Skeletal muscle satellite cell (primary cell): Measurements from ENCODE around the gene SLC6A3.

Source experiments
- H3K27me3 ChIP-seq: 2 replicates; pipeline ENCODE4 v1.7.0; 2013; ENCODE audit warnings: low read length; ENCODE audit not compliant: control insufficient read depth, insufficient read depth
- H3K36me3 ChIP-seq: 2 replicates; pipeline ENCODE4 v1.7.0; 2013; ENCODE audit warnings: mild to moderate bottlenecking, control low read depth, low read length; ENCODE audit not compliant: insufficient read depth
- H3K4me1 ChIP-seq: 2 replicates; pipeline ENCODE4 v1.7.0; 2013; ENCODE audit warnings: low read length; ENCODE audit not compliant: control insufficient read depth, insufficient read depth
- H3K4me2 ChIP-seq: 2 replicates; pipeline ENCODE4 v1.7.0; 2013; ENCODE audit warnings: mild to moderate bottlenecking, low read length
- H3K4me3 ChIP-seq: 2 replicates; pipeline ENCODE4 v1.7.0; 2013; ENCODE audit warnings: low read length
- H3K9ac ChIP-seq: 2 replicates; pipeline ENCODE4 v1.7.0; 2013; ENCODE audit warnings: mild to moderate bottlenecking, low read depth, low read length, moderate library complexity
- H3K9me3 ChIP-seq: replicated peaks from 2 replicates; pipeline ENCODE4 v1.7.0; 2013; ENCODE audit warnings: mild to moderate bottlenecking, control low read depth, low read length

SLC6A3 gene

GRCh38 chr5:1420211-1421195 lies 24.7 kb downstream of the SLC6A3 start:
- peaks cover 8% of the 10 kb centered on the region for H3K27me3 ChIP-seq
- H3K4me1 ChIP-seq, result peaks cover 3% of the 10 kb centered on the region
- no peak overlapping the region for H3K4me3 ChIP-seq
- peak overlapping the region; percentile 55 for H3K4me2 ChIP-seq
- no peaks in the 10 kb centered on the region for H3K36me3 ChIP-seq
- H3K9ac ChIP-seq, result no peak overlapping the region
- H3K9me3 ChIP-seq, result no peaks in the 10 kb centered on the region

GRCh38 chr5:1419476-1420210 lies 25.6 kb downstream of the SLC6A3 start:
- H3K4me2 ChIP-seq, result no peak overlapping the region
- H3K36me3 ChIP-seq, result no peaks in the 10 kb centered on the region
- H3K27me3 ChIP-seq, result peaks cover 11% of the 10 kb centered on the region
- H3K4me3 ChIP-seq, result no peak overlapping the region
- no peaks in the 10 kb centered on the region for H3K9me3 ChIP-seq
- peaks cover 3% of the 10 kb centered on the region for H3K4me1 ChIP-seq
- H3K9ac ChIP-seq, result no peak overlapping the region

- Histone ChIP-seq H3K36me3 (no peaks in the 10 kb centered on the region), H3K4me2 (no peak overlapping the region), H3K9me3 (no peaks in the 10 kb centered on the region), H3K9ac (no peak overlapping the region), H3K27me3 (peaks cover 15% of the 10 kb centered on the region), H3K4me3 (no peak overlapping the region), H3K4me1 (peaks cover 3% of the 10 kb centered on the region)
Observed at GRCh38 chr5:1418921-1419280, 26.3 kb downstream of the SLC6A3 start.

GRCh38 chr5:1418238-1418920 lies 26.9 kb downstream of the SLC6A3 start:
- Histone ChIP-seq H3K9ac (no peak overlapping the region), H3K4me2 (no peak overlapping the region), H3K9me3 (no peaks in the 10 kb centered on the region), H3K4me3 (no peak overlapping the region), H3K36me3 (no peaks in the 10 kb centered on the region), H3K27me3 (peaks cover 20% of the 10 kb centered on the region), H3K4me1 (peaks cover 3% of the 10 kb centered on the region)

- H3K27me3 ChIP-seq, result peaks cover 27% of the 10 kb centered on the region
- no peak overlapping the region for H3K4me3 ChIP-seq
- H3K4me1 ChIP-seq, result peaks cover 3% of the 10 kb centered on the region
- H3K9ac ChIP-seq, result no peak overlapping the region
- H3K9me3 ChIP-seq, result no peaks in the 10 kb centered on the region
- H3K36me3 ChIP-seq, result no peaks in the 10 kb centered on the region
- H3K4me2 ChIP-seq, result no peak overlapping the region
Observed at GRCh38 chr5:1417586-1418225, 27.5 kb downstream of the SLC6A3 start.

- Histone ChIP-seq H3K27me3 (peaks cover 30% of the 10 kb centered on the region), H3K4me2 (no peak overlapping the region), H3K36me3 (no peaks in the 10 kb centered on the region), H3K4me3 (no peak overlapping the region), H3K9ac (no peak overlapping the region), H3K4me1 (peaks cover 3% of the 10 kb centered on the region), H3K9me3 (no peaks in the 10 kb centered on the region)
Observed at GRCh38 chr5:1416856-1417469, 28.3 kb downstream of the SLC6A3 start.

GRCh38 chr5:1415626-1416360 lies 29.4 kb downstream of the SLC6A3 start:
- H3K36me3 ChIP-seq, result no peaks in the 10 kb centered on the region
- H3K4me3 ChIP-seq, result no peak overlapping the region
- peaks cover 30% of the 10 kb centered on the region for H3K27me3 ChIP-seq
- peaks cover 3% of the 10 kb centered on the region for H3K4me1 ChIP-seq
- H3K4me2 ChIP-seq, result no peak overlapping the region
- H3K9me3 ChIP-seq, result no peaks in the 10 kb centered on the region
- no peak overlapping the region for H3K9ac ChIP-seq

GRCh38 chr5:1415059-1415425 lies 30.2 kb downstream of the SLC6A3 start:
- Histone ChIP-seq H3K4me2 (no peak overlapping the region), H3K9me3 (no peaks in the 10 kb centered on the region), H3K4me3 (no peak overlapping the region), H3K9ac (no peak overlapping the region), H3K4me1 (no peaks in the 10 kb centered on the region), H3K36me3 (no peaks in the 10 kb centered on the region), H3K27me3 (peaks cover 26% of the 10 kb centered on the region)

GRCh38 chr5:1414311-1415058 lies 30.8 kb downstream of the SLC6A3 start:
- H3K36me3 ChIP-seq, result no peaks in the 10 kb centered on the region
- no peaks in the 10 kb centered on the region for H3K4me1 ChIP-seq
- peaks cover 26% of the 10 kb centered on the region for H3K27me3 ChIP-seq
- no peak overlapping the region for H3K4me3 ChIP-seq
- no peak overlapping the region for H3K4me2 ChIP-seq
- H3K9me3 ChIP-seq, result no peaks in the 10 kb centered on the region
- H3K9ac ChIP-seq, result no peak overlapping the region
